ENCODE data around the gene POGLUT2. TPM values are rescaled to one million over a fixed set of nuclear protein-coding genes. Genes with fewer than 3 reads are reported as not detected.

POGLUT2 gene
- total and polyA plus RNA-seq, 2 experiments from 2014 or later: 14.6 to 17.5 TPM

DNA sequence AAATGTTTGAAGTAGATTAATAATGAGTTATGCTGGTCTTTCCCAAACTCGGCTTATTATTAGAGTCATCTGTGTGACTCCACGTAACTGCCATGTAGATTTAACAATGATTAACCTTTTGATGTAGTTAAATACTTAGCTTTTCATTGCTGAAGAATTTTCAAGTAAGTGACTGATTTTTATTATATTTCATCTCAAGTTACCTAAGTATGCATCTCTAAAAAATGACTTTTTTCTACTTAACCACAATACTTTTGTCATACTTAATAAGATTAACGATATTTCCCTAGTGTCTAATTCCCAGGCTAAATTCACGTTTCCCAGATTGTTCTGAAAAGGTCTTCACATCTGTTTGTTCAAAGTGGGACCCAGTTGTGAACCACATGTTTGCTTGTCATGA is 17.9 kb upstream of the POGLUT2 start:
- Mint-ChIP-seq H3K27me3 (ENCODE audit: insufficient read depth, low read depth, poor library complexity) (no peaks in the 10 kb centered on the region), H3K9me3 (peaks cover 5% of the 10 kb centered on the region; the same call in 1 of the 3 replicates), H3K36me3 (ENCODE audit: low read depth) (peaks cover 5% of the 10 kb centered on the region; the same call in 2 of the 3 replicates), H3K4me3 (no peak overlapping the region), H3K4me1 (0 out of 3 replicates have a peak, but pooled peaks cover 3% of the 10 kb centered on the region), H3K27ac (no peak overlapping the region)
- H3K27me3 ChIP-seq (ENCODE audit: insufficient read depth): no peaks in the 10 kb centered on the region
- H3F3A ChIP-seq (replicated peaks; ENCODE audit: low read depth): no peaks in the 10 kb centered on the region
- H3K4me2 ChIP-seq: no peak overlapping the region
- no peaks in the 10 kb centered on the region for H3K79me2 ChIP-seq (replicated peaks; ENCODE audit: insufficient read depth)
- no peak overlapping the region for H3K27ac ChIP-seq (ENCODE audit: low read depth)
- H3K4me3 ChIP-seq: no peak overlapping the region
- H3K9me2 ChIP-seq (ENCODE audit: insufficient read depth): no peaks in the 10 kb centered on the region
- TF ChIP-seq, protein P1, sequence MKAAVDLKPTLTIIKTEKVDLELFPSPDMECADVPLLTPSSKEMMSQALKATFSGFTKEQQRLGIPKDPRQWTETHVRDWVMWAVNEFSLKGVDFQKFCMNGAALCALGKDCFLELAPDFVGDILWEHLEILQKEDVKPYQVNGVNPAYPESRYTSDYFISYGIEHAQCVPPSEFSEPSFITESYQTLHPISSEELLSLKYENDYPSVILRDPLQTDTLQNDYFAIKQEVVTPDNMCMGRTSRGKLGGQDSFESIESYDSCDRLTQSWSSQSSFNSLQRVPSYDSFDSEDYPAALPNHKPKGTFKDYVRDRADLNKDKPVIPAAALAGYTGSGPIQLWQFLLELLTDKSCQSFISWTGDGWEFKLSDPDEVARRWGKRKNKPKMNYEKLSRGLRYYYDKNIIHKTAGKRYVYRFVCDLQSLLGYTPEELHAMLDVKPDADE (IDR thresholded peaks at IDR 0.05): no peak
- TF ChIP-seq EZH2phosphoT487 (IDR thresholded peaks at IDR 0.05; ENCODE audit: unreplicated experiment): no peak
- TF ChIP-seq, protein P2, sequence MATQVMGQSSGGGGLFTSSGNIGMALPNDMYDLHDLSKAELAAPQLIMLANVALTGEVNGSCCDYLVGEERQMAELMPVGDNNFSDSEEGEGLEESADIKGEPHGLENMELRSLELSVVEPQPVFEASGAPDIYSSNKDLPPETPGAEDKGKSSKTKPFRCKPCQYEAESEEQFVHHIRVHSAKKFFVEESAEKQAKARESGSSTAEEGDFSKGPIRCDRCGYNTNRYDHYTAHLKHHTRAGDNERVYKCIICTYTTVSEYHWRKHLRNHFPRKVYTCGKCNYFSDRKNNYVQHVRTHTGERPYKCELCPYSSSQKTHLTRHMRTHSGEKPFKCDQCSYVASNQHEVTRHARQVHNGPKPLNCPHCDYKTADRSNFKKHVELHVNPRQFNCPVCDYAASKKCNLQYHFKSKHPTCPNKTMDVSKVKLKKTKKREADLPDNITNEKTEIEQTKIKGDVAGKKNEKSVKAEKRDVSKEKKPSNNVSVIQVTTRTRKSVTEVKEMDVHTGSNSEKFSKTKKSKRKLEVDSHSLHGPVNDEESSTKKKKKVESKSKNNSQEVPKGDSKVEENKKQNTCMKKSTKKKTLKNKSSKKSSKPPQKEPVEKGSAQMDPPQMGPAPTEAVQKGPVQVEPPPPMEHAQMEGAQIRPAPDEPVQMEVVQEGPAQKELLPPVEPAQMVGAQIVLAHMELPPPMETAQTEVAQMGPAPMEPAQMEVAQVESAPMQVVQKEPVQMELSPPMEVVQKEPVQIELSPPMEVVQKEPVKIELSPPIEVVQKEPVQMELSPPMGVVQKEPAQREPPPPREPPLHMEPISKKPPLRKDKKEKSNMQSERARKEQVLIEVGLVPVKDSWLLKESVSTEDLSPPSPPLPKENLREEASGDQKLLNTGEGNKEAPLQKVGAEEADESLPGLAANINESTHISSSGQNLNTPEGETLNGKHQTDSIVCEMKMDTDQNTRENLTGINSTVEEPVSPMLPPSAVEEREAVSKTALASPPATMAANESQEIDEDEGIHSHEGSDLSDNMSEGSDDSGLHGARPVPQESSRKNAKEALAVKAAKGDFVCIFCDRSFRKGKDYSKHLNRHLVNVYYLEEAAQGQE (IDR thresholded peaks at IDR 0.05; ENCODE audit: unreplicated experiment): no peak
- no peak for TF ChIP-seq NANOG (IDR thresholded peaks at IDR 0.05; ENCODE audit: borderline replicate concordance)
- TF ChIP-seq JUNB (IDR thresholded peaks at IDR 0.05; ENCODE audit: unreplicated experiment): no peak
- no peak for TF ChIP-seq CTCF (conservative IDR thresholded peaks at IDR 0.05; ENCODE audit: low read depth in 2 of 2)
- TF ChIP-seq STAT1 (IDR thresholded peaks at IDR 0.05; ENCODE audit: unreplicated experiment): no peak
- TF ChIP-seq, protein P3, sequence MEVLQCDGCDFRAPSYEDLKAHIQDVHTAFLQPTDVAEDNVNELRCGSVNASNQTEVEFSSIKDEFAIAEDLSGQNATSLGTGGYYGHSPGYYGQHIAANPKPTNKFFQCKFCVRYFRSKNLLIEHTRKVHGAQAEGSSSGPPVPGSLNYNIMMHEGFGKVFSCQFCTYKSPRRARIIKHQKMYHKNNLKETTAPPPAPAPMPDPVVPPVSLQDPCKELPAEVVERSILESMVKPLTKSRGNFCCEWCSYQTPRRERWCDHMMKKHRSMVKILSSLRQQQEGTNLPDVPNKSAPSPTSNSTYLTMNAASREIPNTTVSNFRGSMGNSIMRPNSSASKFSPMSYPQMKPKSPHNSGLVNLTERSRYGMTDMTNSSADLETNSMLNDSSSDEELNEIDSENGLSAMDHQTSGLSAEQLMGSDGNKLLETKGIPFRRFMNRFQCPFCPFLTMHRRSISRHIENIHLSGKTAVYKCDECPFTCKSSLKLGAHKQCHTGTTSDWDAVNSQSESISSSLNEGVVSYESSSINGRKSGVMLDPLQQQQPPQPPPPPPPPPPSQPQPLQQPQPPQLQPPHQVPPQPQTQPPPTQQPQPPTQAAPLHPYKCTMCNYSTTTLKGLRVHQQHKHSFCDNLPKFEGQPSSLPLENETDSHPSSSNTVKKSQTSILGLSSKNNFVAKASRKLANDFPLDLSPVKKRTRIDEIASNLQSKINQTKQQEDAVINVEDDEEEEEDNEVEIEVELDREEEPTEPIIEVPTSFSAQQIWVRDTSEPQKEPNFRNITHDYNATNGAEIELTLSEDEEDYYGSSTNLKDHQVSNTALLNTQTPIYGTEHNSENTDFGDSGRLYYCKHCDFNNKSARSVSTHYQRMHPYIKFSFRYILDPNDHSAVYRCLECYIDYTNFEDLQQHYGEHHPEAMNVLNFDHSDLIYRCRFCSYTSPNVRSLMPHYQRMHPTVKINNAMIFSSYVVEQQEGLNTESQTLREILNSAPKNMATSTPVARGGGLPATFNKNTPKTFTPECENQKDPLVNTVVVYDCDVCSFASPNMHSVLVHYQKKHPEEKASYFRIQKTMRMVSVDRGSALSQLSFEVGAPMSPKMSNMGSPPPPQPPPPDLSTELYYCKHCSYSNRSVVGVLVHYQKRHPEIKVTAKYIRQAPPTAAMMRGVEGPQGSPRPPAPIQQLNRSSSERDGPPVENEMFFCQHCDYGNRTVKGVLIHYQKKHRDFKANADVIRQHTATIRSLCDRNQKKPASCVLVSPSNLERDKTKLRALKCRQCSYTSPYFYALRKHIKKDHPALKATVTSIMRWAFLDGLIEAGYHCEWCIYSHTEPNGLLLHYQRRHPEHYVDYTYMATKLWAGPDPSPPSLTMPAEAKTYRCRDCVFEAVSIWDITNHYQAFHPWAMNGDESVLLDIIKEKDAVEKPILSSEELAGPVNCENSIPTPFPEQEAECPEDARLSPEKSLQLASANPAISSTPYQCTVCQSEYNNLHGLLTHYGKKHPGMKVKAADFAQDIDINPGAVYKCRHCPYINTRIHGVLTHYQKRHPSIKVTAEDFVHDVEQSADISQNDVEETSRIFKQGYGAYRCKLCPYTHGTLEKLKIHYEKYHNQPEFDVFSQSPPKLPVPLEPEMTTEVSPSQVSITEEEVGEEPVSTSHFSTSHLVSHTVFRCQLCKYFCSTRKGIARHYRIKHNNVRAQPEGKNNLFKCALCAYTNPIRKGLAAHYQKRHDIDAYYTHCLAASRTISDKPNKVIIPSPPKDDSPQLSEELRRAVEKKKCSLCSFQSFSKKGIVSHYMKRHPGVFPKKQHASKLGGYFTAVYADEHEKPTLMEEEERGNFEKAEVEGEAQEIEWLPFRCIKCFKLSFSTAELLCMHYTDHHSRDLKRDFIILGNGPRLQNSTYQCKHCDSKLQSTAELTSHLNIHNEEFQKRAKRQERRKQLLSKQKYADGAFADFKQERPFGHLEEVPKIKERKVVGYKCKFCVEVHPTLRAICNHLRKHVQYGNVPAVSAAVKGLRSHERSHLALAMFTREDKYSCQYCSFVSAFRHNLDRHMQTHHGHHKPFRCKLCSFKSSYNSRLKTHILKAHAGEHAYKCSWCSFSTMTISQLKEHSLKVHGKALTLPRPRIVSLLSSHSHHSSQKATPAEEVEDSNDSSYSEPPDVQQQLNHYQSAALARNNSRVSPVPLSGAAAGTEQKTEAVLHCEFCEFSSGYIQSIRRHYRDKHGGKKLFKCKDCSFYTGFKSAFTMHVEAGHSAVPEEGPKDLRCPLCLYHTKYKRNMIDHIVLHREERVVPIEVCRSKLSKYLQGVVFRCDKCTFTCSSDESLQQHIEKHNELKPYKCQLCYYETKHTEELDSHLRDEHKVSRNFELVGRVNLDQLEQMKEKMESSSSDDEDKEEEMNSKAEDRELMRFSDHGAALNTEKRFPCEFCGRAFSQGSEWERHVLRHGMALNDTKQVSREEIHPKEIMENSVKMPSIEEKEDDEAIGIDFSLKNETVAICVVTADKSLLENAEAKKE (CRISPR knock-in tag; IDR thresholded peaks at IDR 0.05): no peak
- no peak for TF ChIP-seq CREB1 (CRISPR knock-in tag; IDR thresholded peaks at IDR 0.05; ENCODE audit: low read depth)
- TF ChIP-seq EZH2 (IDR thresholded peaks at IDR 0.05; ENCODE audit: low read depth, unreplicated experiment): no peak
- TF ChIP-seq ZNF114 (CRISPR knock-in tag; IDR thresholded peaks at IDR 0.05): no peak
- no peak for TF ChIP-seq POLR2AphosphoS5 (IDR thresholded peaks at IDR 0.05; ENCODE audit: low read depth)
- H3K36me3 ChIP-seq (ENCODE audit: insufficient read depth): no peaks in the 10 kb centered on the region
- H4K20me1 ChIP-seq (replicated peaks; ENCODE audit: insufficient read depth): no peaks in the 10 kb centered on the region
- no peaks in the 10 kb centered on the region for H3K4me1 ChIP-seq (ENCODE audit: insufficient read depth)
- DNase-seq (ENCODE audit: low spot score) (no peak), ATAC-seq (no peak)
- H2AFZ ChIP-seq: no peak overlapping the region

All from GM23338 (cell line).